ENCODE results near the gene CAMTA2. TPM values are rescaled to one million over a fixed set of nuclear protein-coding genes. Genes with fewer than 3 reads are reported as not detected.

Gene CAMTA2
- total RNA-seq, 1 donor from 2014 or later = 72.1 TPM

DNA sequence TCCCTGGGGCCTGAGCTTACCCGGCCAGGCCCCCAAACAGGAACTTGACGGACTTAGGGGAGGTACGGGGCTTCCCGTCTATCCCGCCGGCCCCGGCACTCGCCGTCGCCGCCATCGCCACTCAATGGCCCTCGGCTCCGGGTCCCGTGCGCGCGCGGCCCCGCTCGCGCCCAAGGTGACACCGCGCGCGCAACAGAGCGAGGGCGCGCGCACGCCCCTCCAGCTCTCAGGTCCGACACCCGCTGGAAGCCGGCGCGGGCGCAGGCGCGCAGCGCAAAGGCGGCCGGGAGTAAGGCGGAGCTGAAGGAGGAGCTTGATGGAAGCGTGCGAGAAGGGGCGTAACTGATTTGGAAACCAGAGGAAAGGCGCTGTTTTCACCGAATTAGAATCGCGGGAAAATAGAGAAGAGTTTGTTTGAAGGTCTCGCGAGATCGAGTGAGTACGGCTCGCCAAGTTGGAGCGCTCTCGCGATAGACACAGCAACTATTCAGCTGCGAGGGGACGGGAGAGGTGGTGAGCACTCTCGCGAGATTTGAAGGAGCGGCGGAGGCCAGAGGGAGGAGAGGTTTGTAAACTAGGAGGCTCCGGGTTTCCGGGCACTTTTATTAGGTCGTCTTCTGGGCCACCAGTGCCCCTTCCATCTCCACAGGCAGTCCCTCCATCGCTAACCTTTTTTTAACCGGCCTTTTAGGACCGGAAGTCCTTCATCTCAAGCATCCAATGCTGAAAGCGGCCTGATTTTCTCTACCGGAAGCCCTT lies 47.5 kb downstream of the CAMTA2 start, which contains the start of the genes RNF167 and SLC25A11:
RNF167 (plus strand) TSS at position 473 of the 759 bp plus-strand sequence. CDS start 642 bp downstream, outside the sequence.
SLC25A11 (minus strand) TSS at position 251 of the 759 bp plus-strand sequence; CDS start at position 115, 136 bp downstream.
- DNase-seq (ENCODE audit: low spot score in 2 of 2) = peak; percentile 91 to 98
- TF ChIP-seq CTCF (IDR thresholded peaks at IDR 0.05) = no peak
- no peaks in the 10 kb centered on the region for H3K9me3 ChIP-seq
- H3K36me3 ChIP-seq = peaks cover 39 to 51% of the 10 kb centered on the region in 2 donors
- no peaks in the 10 kb centered on the region for H3K27me3 ChIP-seq
- peak within 1 kb of the TSS; percentile 79 to 82 for H3K4me3 ChIP-seq
- intact Hi-C loops (cut with DNase I) = loop anchor here (1.0 to 5.0 kb wide), 5 partner anchors 8 to 57 kb away; partner anchors contain the start of genes CAMTA2, CHRNE, INCA1 and KIF1C
- peaks cover 11 to 32% of the 10 kb centered on the region in 2 donors for H3K4me1 ChIP-seq
- peak within 1 kb of the TSS; percentile 88 to 92 for H3K27ac ChIP-seq

DNA sequence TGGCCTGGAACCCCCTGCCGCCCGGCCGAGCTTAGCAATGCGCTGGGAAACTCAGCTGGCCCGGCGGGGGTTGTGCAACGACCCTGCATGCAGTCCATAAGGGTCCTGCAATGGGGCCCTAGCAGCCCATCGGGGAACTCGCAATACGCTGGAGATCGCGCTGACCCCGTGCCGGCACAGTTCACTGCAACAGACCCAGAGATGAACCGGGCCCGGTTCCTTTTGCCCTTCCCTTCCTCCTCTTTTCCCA lies 48.0 kb downstream of the CAMTA2 start:
- intact Hi-C loops (cut with DNase I) = loop anchor here (1.0 to 2.0 kb wide), 2 partner anchors 37 to 58 kb away; partner anchors contain the start of genes CHRNE, INCA1 and KIF1C
- Histone ChIP-seq H3K27ac (peak overlapping the region; percentile 88 to 92), H3K27me3 (no peaks in the 10 kb centered on the region), H3K9me3 (no peaks in the 10 kb centered on the region), H3K4me3 (peak overlapping the region; percentile 79 to 82), H3K36me3 (peaks cover 34 to 46% of the 10 kb centered on the region in 2 donors), H3K4me1 (peaks cover 11 to 27% of the 10 kb centered on the region in 2 donors)
- no peak for TF ChIP-seq CTCF (IDR thresholded peaks at IDR 0.05)
- DNase-seq (ENCODE audit: low spot score in 2 of 2) = peak in 1 of 2 donors; percentile 70

DNA sequence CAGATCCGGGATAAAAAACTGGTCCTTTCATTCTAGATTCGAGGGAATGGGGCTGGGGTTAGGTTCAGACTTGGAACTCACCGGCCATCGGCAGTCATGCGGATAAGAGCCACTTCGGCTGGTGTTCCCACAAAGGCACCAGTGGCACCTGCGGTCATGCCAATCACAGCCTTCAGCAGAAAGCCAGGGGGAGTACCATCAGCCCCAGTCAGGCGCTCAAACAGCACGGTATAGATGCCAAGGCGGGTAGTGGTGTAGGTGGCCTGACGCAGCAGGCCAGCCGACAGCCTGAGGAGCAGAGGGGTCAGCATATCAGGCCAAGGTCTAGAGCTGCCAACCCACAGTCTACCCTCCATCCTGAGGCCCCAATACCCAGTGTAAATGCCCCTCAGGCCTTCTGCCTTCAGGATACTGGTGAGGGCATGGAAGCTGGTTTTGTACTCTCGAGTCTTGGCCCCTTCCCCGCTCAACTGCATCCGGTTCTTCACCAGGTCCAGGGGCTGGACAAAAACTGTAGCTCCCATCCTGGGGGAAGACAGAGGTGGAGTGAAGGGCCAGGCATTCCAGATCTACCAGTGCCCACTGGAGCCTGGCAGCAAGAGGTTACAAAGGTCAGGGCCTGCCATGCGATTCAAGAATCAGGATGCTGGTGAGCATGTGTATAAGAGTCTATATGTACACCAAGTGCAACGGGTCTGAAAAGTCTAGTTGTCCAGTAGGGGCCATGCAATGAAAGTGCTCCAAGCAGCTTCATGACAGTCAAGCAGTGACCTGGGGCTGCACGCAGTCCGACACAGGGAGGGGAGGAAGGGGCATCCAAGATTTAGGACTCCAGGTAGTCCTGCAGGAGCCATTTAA lies 48.6 kb downstream of the CAMTA2 start:
- DNase-seq (ENCODE audit: low spot score in 2 of 2) = no peak
- Histone ChIP-seq H3K36me3 (peaks cover 29 to 41% of the 10 kb centered on the region in 2 donors), H3K4me1 (peaks cover 11 to 22% of the 10 kb centered on the region in 2 donors), H3K9me3 (no peaks in the 10 kb centered on the region), H3K4me3 (peak overlapping the region; percentile 79 to 82), H3K27ac (peak overlapping the region; percentile 88 to 92), H3K27me3 (no peaks in the 10 kb centered on the region)
- no peak for TF ChIP-seq CTCF (IDR thresholded peaks at IDR 0.05)
- intact Hi-C loops (cut with DNase I) = loop anchor here (1.0 to 2.0 kb wide), 2 partner anchors 36 to 58 kb away; partner anchors contain the start of genes CHRNE, INCA1 and KIF1C

- Histone ChIP-seq H3K9me3 (no peaks in the 10 kb centered on the region), H3K27me3 (no peaks in the 10 kb centered on the region), H3K36me3 (peaks cover 21 to 34% of the 10 kb centered on the region in 2 donors), H3K27ac (peak overlapping the region in 1 of 2 donors; percentile 92), H3K4me1 (peaks cover 11 to 22% of the 10 kb centered on the region in 2 donors), H3K4me3 (no peak overlapping the region)
- intact Hi-C loops (cut with DNase I) = loop anchor here (2.0 kb wide), 1 partner anchor 35 kb away; the partner anchor contains the start of gene CHRNE
- TF ChIP-seq CTCF (IDR thresholded peaks at IDR 0.05) = no peak
- DNase-seq (ENCODE audit: low spot score in 2 of 2) = no peak
Observed at GRCh38 chr17:4938069-4938491, 49.4 kb downstream of the CAMTA2 start.

DNA sequence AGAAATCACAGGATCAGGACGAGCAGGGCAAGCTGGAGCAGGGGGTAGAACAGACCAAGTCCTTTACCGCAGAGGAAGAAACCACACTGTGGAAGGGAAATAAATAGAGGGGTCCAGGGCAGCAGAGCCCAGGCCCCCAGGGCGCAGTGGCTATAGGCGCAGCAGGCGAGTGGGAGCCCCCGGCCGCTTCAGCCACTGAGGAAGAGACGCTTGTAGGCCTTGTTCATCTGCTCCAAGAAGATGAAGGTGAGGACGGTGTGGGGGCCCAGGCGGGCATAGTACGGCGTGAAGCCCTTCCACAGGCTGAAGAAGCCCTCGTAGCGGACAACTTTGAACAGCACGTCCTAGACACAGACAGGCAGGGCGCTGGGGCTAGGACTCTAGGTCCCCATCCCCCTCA lies 49.9 kb downstream of the CAMTA2 start:
- Histone ChIP-seq H3K4me3 (no peak overlapping the region), H3K9me3 (no peaks in the 10 kb centered on the region), H3K27ac (no peak overlapping the region), H3K4me1 (peaks cover 11 to 22% of the 10 kb centered on the region in 2 donors), H3K27me3 (no peaks in the 10 kb centered on the region), H3K36me3 (peaks cover 18 to 29% of the 10 kb centered on the region in 2 donors)
- intact Hi-C loops (cut with DNase I) = no loop called here
- no peak for DNase-seq (ENCODE audit: low spot score in 2 of 2)
- TF ChIP-seq CTCF (IDR thresholded peaks at IDR 0.05) = no peak
